IPS DF 6.9 (cell line): ENCODE measurements around the gene EFHB.
A peak's percentile ranks its signal among the peaks of the same experiment; 100 is the strongest.

Experiments used
- DNase-seq: peaks from one replicate; pipeline ENCODE4 v3.0.0-alpha.2; 2013; ENCODE audit warnings: low read depth, low spot score
- H3K27ac ChIP-seq: one replicate; pipeline ENCODE4 v1.5.1; 2013; ENCODE audit warnings: low read length, control low read depth
- H3K27me3 ChIP-seq: 2 replicates; pipeline ENCODE4 v1.6.1; 2013; ENCODE audit warnings: mild to moderate bottlenecking, low read length; ENCODE audit not compliant: control insufficient read depth, insufficient read depth
- H3K36me3 ChIP-seq: 2 replicates; pipeline ENCODE4 v1.6.1; 2013; ENCODE audit warnings: low read length; ENCODE audit not compliant: control insufficient read depth, insufficient read depth
- H3K4me1 ChIP-seq: 2 replicates; pipeline ENCODE4 v1.6.1; 2013; ENCODE audit warnings: low read length; ENCODE audit not compliant: control insufficient read depth, insufficient read depth
- H3K4me3 ChIP-seq: 2 replicates; pipeline ENCODE4 v1.5.1; 2013; ENCODE audit warnings: mild to moderate bottlenecking, low read length
- H3K9me3 ChIP-seq: 2 replicates; pipeline ENCODE4 v1.6.1; 2013; ENCODE audit warnings: low read length, inconsistent platforms; ENCODE audit not compliant: control insufficient read depth, insufficient read depth
- WGBS: extraction: QIAGEN DNeasy Blood & Tissue Kit; methylation state at CpG from one replicate; pipeline ENCODE4 v1.1.7; 2013; ENCODE audit warnings: mixed read lengths, missing lambda C conversion rate; ENCODE audit not compliant: insufficient read length, insufficient coverage; 5-methylcytosine and 5-hydroxymethylcytosine counted together

Gene EFHB

DNA sequence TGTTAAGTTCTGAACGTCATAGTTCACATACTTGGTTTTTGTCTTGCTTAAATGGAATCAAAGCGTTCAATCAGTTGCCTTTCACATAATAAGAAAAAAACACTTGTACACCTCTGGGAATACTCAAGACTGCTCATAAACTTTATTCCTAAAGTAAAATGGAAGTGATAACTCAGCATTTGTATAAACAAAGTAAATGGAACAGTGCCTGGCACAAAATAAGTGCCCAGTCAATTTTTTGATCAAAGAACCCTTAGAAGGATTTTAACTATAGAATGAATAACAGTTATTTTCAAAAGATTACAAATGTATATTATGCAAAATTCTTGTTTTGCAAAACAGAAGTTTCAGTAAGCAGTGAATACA, 14.2 kb upstream of the EFHB start:
- Histone ChIP-seq H3K36me3 (peaks cover 4% of the 10 kb centered on the region; the same call in 1 of the 2 replicates), H3K27me3 (no peaks in the 10 kb centered on the region), H3K4me1 (peaks cover 4% of the 10 kb centered on the region; the same call in 1 of the 2 replicates), H3K4me3 (peak overlapping the region; percentile 92; the same call in 1 of the 2 replicates), H3K27ac (no peak overlapping the region), H3K9me3 (no peaks in the 10 kb centered on the region)
- DNase-seq = no peak
- no CpG with 5 or more reads among the region's 2 CpGs for WGBS

DNA sequence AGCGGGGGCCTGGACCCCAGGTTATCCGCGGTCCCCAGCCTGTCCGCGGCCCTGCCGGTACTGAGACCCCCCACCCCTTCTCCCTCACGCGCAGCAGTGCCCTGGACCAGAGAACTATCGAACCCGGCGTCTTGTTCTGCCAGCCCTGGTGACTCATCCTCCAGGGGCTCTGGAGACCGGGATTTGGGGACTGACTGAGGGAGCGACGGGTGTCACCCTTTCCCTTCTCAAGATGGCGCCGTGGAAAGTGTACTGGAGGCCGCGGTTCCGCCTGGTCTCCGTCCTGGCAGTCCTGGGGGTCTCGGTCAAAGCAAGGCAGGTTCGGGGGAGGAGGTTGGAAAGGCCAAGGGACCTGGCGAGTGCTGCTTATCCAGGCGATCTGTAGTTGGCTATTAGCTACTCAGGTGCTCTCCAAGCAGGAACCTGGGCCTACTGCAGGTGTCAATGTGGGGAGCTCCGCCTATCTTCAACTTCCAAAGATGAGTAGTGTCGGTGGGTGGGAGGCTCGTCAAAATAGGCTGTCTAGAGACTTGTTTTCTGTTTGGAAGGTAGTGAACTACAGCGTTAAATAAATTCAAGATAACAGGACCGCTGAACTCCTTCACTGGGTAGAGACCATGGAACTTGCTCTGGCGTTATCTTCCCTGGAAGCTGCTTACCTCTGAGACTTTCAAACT, 13.7 kb upstream of the EFHB start:
- peaks cover 4% of the 10 kb centered on the region; the same call in 1 of the 2 replicates for H3K4me1 ChIP-seq
- H3K9me3 ChIP-seq = no peaks in the 10 kb centered on the region

DNA sequence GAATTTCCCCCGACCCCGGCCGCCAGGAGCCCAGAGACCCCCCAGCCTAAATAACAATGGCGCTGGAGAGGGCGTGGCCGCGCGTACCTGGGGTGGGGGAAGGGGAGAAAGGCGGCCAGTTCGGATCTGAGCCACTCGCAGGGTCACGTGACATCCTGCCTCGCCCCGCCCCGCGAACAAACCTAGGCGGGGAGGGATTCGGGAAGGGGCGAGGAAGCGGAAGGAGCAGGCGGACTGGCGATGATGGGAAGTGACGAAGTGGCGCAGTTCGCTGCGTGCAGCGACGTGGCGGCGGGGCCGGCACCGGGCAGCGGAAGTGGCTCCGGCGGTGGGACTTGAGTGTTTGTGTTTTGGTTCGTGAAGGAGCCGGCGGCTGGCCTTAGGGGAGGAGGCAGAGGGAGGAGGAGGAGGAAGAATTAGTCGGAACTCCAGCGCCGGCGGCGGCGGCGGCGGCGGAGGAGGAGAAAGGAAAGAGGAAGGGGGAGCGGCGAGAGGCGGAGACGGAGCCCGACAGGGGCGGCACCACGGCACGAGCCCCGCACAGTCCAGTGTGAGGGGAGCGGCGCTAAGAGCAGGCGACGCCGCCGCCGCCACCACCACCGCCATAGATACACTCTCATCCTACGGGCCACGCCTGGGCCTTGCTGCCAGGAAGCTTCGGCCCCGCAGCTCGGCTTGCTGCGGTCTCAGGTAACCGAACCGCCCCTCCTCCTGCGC, 13.0 kb upstream of the EFHB start, which contains the start of gene RAB5A:
Gene RAB5A (plus strand): TSS at position 266 of the 717 bp plus-strand sequence. CDS start 3,802 bp downstream, outside the sequence.
- no peaks in the 10 kb centered on the region for H3K9me3 ChIP-seq
- H3K4me3 ChIP-seq = peak within 1 kb of the TSS; percentile 92
- peaks cover 4% of the 10 kb centered on the region; the same call in 1 of the 2 replicates for H3K36me3 ChIP-seq
- H3K27ac ChIP-seq = no peak within 1 kb of the TSS
- peak; percentile 92 for DNase-seq
- no peaks in the 10 kb centered on the region for H3K27me3 ChIP-seq
- no CpG with 5 or more reads among the region's 73 CpGs for WGBS
- H3K4me1 ChIP-seq = peaks cover 4% of the 10 kb centered on the region; the same call in 1 of the 2 replicates

More for the DNA sequence above, 13.7 kb upstream of the EFHB start:
- H3K36me3 ChIP-seq = peaks cover 4% of the 10 kb centered on the region; the same call in 1 of the 2 replicates
- no peak overlapping the region for H3K27ac ChIP-seq
- WGBS = no CpG with 5 or more reads among the region's 30 CpGs
- peak overlapping the region; percentile 92 for H3K4me3 ChIP-seq
- DNase-seq = peak; percentile 25
- no peaks in the 10 kb centered on the region for H3K27me3 ChIP-seq

DNA sequence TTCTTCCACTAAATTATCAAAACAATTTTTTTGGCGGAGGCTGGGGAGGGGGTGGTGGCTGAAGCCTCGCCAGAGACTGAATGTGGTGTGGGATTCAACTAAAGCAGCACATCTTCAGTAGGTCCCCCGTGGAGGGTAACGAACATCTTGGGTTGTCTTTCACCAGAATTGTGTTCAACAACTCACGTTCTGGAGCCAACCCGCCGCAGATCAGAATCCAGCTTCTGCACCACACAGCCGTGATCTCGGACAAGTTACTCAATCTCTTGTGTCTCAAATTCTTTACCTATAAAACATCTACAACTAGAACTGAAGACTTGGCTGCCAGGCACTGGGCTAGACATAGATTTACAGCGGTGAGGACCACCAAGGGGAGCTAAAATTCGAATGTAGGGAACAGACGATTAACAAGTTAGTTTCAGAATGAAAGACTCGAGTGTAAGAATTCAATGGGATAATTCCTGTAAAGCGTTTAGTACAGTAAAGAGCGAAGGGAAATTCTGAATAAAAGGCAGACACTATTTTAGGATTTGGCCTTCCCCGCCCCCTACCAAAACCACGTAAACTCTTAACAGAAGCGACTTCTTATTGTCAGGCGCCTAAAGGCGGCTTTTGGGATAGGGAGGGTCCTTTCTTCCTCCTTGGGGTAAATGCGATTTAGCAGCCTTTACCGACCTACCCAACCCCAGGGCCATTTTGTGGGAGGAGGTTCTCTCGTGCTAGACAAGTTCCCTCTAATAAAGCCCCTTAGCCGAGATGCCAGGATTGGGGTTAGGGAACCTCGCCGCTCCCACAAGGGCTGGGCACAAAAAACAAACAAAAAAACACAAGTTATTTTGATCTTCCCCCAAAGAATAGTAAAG, 12.2 kb upstream of the EFHB start:
- H3K27ac ChIP-seq = no peak overlapping the region
- H3K27me3 ChIP-seq = no peaks in the 10 kb centered on the region
- H3K4me1 ChIP-seq = peaks cover 4% of the 10 kb centered on the region; the same call in 1 of the 2 replicates
- no CpG with 5 or more reads among the region's 26 CpGs for WGBS
- peak overlapping the region; percentile 92; the same call in 1 of the 2 replicates for H3K4me3 ChIP-seq
- H3K9me3 ChIP-seq = no peaks in the 10 kb centered on the region
- no peaks in the 10 kb centered on the region for H3K36me3 ChIP-seq
- DNase-seq = no peak

DNA sequence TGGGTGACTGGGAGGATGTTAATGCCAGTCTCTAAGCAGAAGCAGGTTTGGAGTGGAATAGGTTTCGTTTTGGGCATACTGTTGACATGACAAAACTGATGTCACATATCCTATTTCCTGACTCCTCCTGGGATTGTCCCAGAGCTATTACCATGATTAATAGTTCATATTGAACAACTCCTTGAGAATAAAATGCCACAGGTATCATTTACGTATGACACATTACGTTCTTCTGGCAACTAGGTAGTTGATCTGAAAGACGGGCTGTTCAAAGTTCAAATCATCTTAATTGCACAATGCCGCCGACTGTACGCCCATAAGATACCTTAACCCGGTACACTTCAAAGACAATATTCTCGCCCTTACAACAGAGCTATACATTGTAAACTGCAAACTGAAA, 11.5 kb upstream of the EFHB start:
- WGBS = no CpG with 5 or more reads among the region's 9 CpGs
- no peaks in the 10 kb centered on the region for H3K36me3 ChIP-seq
- no peak overlapping the region for H3K27ac ChIP-seq
- H3K27me3 ChIP-seq = no peaks in the 10 kb centered on the region
- peaks cover 4% of the 10 kb centered on the region; the same call in 1 of the 2 replicates for H3K4me1 ChIP-seq
- H3K4me3 ChIP-seq = no peak overlapping the region
- H3K9me3 ChIP-seq = no peaks in the 10 kb centered on the region
- no peak for DNase-seq

DNA sequence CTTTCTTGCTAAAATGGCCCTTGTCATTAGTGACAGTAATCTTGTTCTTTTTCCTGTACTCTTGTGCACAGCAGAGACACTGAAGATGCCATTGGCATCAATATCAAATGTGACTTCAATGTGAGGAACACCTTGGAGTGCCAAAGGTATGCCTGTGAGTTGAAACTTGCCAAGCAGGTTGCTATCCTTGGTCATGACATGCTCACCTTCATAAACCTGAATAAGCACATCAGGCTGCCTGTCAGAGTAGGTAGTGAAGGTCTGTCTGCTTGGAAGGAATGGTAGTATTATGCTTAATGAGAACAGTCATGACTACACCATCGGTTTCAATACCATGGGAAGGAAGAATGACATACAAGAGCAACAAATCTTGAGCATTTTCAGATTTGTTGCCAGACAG, 6.6 kb upstream of the EFHB start:
- Histone ChIP-seq H3K36me3 (no peaks in the 10 kb centered on the region), H3K4me3 (no peak overlapping the region), H3K9me3 (no peaks in the 10 kb centered on the region), H3K27me3 (no peaks in the 10 kb centered on the region), H3K4me1 (no peaks in the 10 kb centered on the region), H3K27ac (no peak overlapping the region)
- DNase-seq = no peak
- WGBS = no CpG with 5 or more reads among the region's 1 CpG

DNA sequence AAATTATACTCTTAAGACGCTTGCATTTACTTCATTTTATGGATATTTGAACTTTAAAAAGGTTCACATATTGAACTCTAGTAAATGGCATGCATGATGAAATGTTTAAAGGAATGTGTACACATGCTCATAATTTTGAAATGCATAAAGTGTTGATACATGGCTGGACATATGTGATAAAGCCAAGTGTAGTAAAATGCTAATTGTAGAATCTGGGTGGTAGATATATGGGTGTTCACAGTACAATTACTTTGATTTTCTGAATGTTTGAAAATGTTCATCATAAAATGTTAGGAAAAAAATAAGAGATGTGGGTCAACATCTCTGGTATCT, 4.2 kb upstream of the EFHB start:
- no peak for DNase-seq
- no peaks in the 10 kb centered on the region for H3K36me3 ChIP-seq
- no CpG with 5 or more reads among the region's 1 CpG for WGBS

DNA sequence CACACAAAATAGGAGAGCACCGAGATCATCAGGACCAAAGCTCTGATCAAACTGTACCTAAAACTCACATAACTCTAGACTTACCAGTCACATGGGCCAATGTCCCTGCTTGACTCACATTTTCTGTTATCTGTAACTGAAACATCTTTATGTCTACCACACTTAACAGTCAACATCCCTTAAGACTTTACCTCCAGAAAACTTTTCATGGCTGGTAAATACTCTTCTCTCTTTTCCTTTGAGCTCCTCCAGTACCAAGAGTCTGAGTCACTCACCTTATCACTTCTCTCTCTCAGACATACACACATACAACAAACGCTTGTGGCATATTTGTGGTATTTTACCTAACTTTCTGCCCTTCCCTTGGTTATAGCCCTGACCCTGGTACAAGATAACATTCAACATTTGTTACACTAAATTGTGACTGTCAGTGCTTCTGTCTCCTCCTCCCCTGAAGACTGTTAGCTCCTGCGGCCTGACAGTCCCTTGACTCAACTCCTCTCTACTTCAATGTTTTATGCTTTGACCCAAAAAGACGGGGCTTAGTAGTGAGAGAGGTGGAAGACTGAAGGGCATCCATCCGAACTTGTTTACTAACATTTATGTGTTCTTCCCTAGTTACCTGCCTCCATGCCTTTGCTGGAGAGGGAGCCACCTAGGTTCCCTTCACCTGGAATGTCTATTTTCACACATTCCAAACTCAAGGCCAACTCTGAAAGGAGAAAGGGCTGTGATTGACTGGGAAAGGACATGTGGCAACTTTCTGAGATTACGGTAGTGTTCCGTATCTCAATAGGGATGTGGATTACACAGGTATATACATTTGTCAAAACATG, 3.7 kb upstream of the EFHB start:
- H3K36me3 ChIP-seq = no peaks in the 10 kb centered on the region
- no peak for DNase-seq
- H3K27me3 ChIP-seq = no peaks in the 10 kb centered on the region
- H3K9me3 ChIP-seq = no peaks in the 10 kb centered on the region
- no peaks in the 10 kb centered on the region for H3K4me1 ChIP-seq
- no peak overlapping the region for H3K27ac ChIP-seq
- no peak overlapping the region for H3K4me3 ChIP-seq
- WGBS = no CpG with 5 or more reads among the region's 7 CpGs

More for the DNA sequence above, 4.2 kb upstream of the EFHB start:
- no peaks in the 10 kb centered on the region for H3K27me3 ChIP-seq
- no peak overlapping the region for H3K4me3 ChIP-seq
- no peaks in the 10 kb centered on the region for H3K9me3 ChIP-seq
- H3K4me1 ChIP-seq = no peaks in the 10 kb centered on the region
- no peak overlapping the region for H3K27ac ChIP-seq

DNA sequence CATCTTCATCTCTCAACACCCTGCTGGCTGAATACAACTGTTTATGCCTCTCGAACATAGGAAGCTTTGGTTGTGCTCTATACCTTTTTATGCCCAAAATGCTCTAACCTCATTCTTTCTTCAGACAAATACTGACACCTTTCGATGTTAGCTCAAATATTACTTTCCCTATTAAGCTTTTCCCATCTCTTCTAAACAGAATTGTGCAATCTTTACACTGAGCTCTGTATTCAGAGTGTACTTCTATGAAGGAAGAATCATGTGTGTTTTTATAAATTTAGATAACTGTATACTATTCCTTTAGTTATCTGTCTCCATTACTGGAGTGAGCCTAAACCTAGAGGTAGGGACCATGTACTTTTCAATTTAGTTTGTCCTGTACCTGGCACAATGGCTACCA, 1.6 kb downstream of the EFHB start:
- Histone ChIP-seq H3K36me3 (no peaks in the 10 kb centered on the region), H3K9me3 (no peaks in the 10 kb centered on the region), H3K27ac (no peak overlapping the region), H3K4me1 (no peaks in the 10 kb centered on the region), H3K4me3 (no peak overlapping the region), H3K27me3 (no peaks in the 10 kb centered on the region)
- no CpG with 5 or more reads among the region's 2 CpGs for WGBS
- DNase-seq = no peak
